Panc1 (cell line): Measurements from ENCODE around the gene PIAS3. TPM values are rescaled to one million over a fixed set of nuclear protein-coding genes. Genes with fewer than 3 reads are reported as not detected.

Source experiments
- ATAC-seq: fragments of 200-7000 bp; cut with Tn5 transposase; 2 replicates; pipeline ENCODE4 v1.9.1; 2020; ENCODE audit warnings: mild to moderate bottlenecking, moderate library complexity
- BruUV-seq: library from RNA; stranded (reverse); fragments of 400-500 nt; replicated peaks from 2 replicates; lab custom pipeline; 2021; lab: Mats Ljungman, UMichigan
- CTCF ChIA-PET: fragments of 300-600 bp; sonication (Branson Sonifier 250); formaldehyde crosslinking; loops from one replicate; lab custom pipeline; 2022; ENCODE audit warnings: antibody characterized with exemption; lab: Charles Lee
- POLR2A ChIA-PET: fragments of 300-600 bp; sonication (Branson Sonifier 250); formaldehyde crosslinking; loops from one replicate; lab custom pipeline; 2022; ENCODE audit warnings: antibody characterized with exemption; lab: Charles Lee
- DNase-seq: peaks from one replicate; pipeline ENCODE4 v3.0.0-alpha.2; 2010; ENCODE audit warnings: low read depth, low spot score
- H3K27ac ChIP-seq: 2 replicates; pipeline ENCODE4 v1.5.1; 2011; ENCODE audit warnings: mild to moderate bottlenecking, low read length, inconsistent platforms
- H3K27me3 ChIP-seq: fragments of 200-500 bp; sonication (Bioruptor generic); 2 replicates; pipeline ENCODE4 v1.6.0; 2014; ENCODE audit warnings: low read length, inconsistent platforms; ENCODE audit not compliant: control insufficient read depth, insufficient read depth
- H3K36me3 ChIP-seq: fragments of 200-500 bp; sonication (Bioruptor generic); 2 replicates; pipeline ENCODE4 v1.5.1; 2014; ENCODE audit warnings: inconsistent platforms, mild to moderate bottlenecking, low read length, moderate library complexity; ENCODE audit not compliant: control insufficient read depth, insufficient read depth
- H3K4me1 ChIP-seq: 2 replicates; pipeline ENCODE4 v1.5.1; 2011; ENCODE audit warnings: inconsistent platforms, mild to moderate bottlenecking, low read length, moderate library complexity; ENCODE audit not compliant: control insufficient read depth, insufficient read depth
- H3K4me3 ChIP-seq, 2 experiments: 2 replicates each; pipeline ENCODE4 v1.5.1; 2011 to 2012; ENCODE audit warnings: low read depth in 2 of 2, low read length in 2 of 2, mild to moderate bottlenecking in 2 of 2, inconsistent platforms in 1 of 2, moderate library complexity in 1 of 2
- H3K9me3 ChIP-seq: fragments of 200-500 bp; sonication (Bioruptor generic); 2 replicates; pipeline ENCODE4 v1.5.1; 2014; ENCODE audit warnings: low read depth, mild to moderate bottlenecking, inconsistent platforms, low read length, moderate library complexity; ENCODE audit not compliant: control insufficient read depth, insufficient read depth
- POLR2AphosphoS5 ChIP-seq: IDR thresholded peaks from 2 replicates; pipeline ENCODE4 v1.6.1; 2012; ENCODE audit warnings: mild to moderate bottlenecking, low read depth, low read length, moderate library complexity
- REST ChIP-seq, 2 experiments: IDR thresholded peaks; 2 replicates each; pipeline ENCODE4 v1.6.1; 2011 to 2012; ENCODE audit warnings: low read depth in 2 of 2, control low read depth in 1 of 2, low read length in 1 of 2, mild to moderate bottlenecking in 1 of 2, moderate library complexity in 1 of 2; ENCODE audit not compliant: insufficient read depth in 1 of 2
- SIN3A ChIP-seq: IDR thresholded peaks from 2 replicates; pipeline ENCODE4 v1.6.1; 2012; ENCODE audit warnings: low read depth, mild to moderate bottlenecking, low read length, moderate library complexity, borderline replicate concordance; ENCODE audit not compliant: insufficient read depth
- TCF7L2 ChIP-seq: IDR thresholded peaks from 2 replicates; pipeline ENCODE4 v1.6.1; 2011; ENCODE audit warnings: mild to moderate bottlenecking, low read depth, low read length, inconsistent platforms
- in situ Hi-C: cut with HindIII; loops from 2 replicates; pipeline ENCODE4 v1.10.0; 2016; ENCODE audit warnings: low sequenced_read_pairs, low pct_unique_long_range_greater_than_20kb
- intact Hi-C: fragments of 100-400 bp; cut with micrococcal nuclease; formaldehyde crosslinking; loops from one replicate; pipeline ENCODE4 v1.10.0; 2022; ENCODE audit not compliant: unreplicated experiment
- total RNA-seq: library from RNA; stranded (reverse); gene quantifications from one replicate; pipeline ENCODE4 v1.2.1, GENCODE V29; 2021; ENCODE audit not compliant: unreplicated experiment
- TF ChIP-seq, protein P1 (sequence below): fragments of 450-650 bp; IDR thresholded peaks from 2 replicates; pipeline ENCODE4 v1.5.1; 2017; ENCODE audit warnings: mild to moderate bottlenecking

The PIAS3 gene
- total RNA-seq, 1 experiment from 2014 or later = 68.1 TPM

DNA sequence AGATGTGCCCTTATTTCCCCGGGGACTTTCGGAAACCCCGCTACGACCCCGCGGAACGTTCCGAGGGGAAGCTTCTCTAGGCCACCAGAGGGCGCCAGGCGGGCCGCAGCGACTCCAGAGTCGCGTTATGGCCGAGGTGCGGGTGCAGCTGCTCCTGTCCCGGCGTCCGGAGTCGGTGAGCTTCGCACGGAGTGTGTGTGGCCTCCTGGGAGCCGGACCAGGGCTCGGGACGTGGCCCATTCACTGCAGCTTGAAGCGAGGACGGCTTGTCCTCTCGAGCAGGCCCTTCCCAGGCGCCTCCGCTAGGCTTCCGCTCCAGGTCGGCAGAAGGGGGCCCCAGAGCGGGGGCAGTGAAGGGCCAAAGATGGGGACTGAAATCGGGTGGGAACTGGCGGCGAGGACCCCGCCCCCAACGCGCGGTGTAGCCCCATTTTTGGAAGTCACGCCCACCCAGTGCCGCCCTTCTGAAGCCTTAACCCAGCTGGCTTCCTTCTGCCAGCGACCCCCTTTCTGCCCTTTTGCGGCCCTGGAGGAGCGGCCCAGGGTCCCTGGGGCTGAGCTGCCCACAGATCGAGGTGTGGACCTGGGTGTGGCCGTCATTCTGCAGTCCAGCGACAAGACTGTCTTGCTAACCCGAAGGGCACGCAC is 13.2 kb downstream of the PIAS3 start, which contains the start of gene NUDT17:
TSS of gene NUDT17 (plus strand) at position 117 of the 648 bp plus-strand sequence. CDS start at position 128, 11 bp downstream.
- H3K27me3 ChIP-seq = no peaks in the 10 kb centered on the region
- peak; percentile 89 for ATAC-seq
- no peaks in the 10 kb centered on the region for H3K9me3 ChIP-seq
- no TSS peak for BruUV-seq
- H3K4me1 ChIP-seq = 0 out of 2 replicates have a peak, but pooled peaks cover 4% of the 10 kb centered on the region
- no peak for DNase-seq
- H3K36me3 ChIP-seq = peaks cover 15% of the 10 kb centered on the region
- peak within 1 kb of the TSS; percentile 54 to 65 for H3K4me3 ChIP-seq
- intact Hi-C loops (loop anchor here (5.0 kb wide), 1 partner anchor 167 kb away; no protein-coding TSS in a partner anchor), in situ Hi-C loops (no loop called here)
- peak within 1 kb of the TSS; percentile 81 for H3K27ac ChIP-seq
- TF ChIP-seq REST (IDR thresholded peaks at IDR 0.05; ENCODE audit: insufficient read depth in 1 of 2, low read depth in 2 of 2, low read length in 1 of 2) (0 out of 4 replicates have a peak, but pooled peaks of 1 of the 2 experiments have one; percentile 49), TCF7L2 (no peak), SIN3A (0 out of 2 replicates have a peak, but pooled peaks have one; percentile 69), POLR2AphosphoS5 (peak; percentile 76)
- TF ChIP-seq, protein P1, sequence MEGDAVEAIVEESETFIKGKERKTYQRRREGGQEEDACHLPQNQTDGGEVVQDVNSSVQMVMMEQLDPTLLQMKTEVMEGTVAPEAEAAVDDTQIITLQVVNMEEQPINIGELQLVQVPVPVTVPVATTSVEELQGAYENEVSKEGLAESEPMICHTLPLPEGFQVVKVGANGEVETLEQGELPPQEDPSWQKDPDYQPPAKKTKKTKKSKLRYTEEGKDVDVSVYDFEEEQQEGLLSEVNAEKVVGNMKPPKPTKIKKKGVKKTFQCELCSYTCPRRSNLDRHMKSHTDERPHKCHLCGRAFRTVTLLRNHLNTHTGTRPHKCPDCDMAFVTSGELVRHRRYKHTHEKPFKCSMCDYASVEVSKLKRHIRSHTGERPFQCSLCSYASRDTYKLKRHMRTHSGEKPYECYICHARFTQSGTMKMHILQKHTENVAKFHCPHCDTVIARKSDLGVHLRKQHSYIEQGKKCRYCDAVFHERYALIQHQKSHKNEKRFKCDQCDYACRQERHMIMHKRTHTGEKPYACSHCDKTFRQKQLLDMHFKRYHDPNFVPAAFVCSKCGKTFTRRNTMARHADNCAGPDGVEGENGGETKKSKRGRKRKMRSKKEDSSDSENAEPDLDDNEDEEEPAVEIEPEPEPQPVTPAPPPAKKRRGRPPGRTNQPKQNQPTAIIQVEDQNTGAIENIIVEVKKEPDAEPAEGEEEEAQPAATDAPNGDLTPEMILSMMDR = peak; percentile 99
- POLR2A ChIA-PET = interaction anchor here (0.6 kb wide), 1 partner anchor 144 kb away, joined by 8 read pairs; no protein-coding TSS in a partner anchor
- CTCF ChIA-PET = interaction anchor here (0.6 to 2.0 kb wide), 10 partner anchors 13 to 168 kb away, joined by 3 to 25 read pairs (median 5); partner anchors contain the start of genes ITGA10 and PIAS3

DNA sequence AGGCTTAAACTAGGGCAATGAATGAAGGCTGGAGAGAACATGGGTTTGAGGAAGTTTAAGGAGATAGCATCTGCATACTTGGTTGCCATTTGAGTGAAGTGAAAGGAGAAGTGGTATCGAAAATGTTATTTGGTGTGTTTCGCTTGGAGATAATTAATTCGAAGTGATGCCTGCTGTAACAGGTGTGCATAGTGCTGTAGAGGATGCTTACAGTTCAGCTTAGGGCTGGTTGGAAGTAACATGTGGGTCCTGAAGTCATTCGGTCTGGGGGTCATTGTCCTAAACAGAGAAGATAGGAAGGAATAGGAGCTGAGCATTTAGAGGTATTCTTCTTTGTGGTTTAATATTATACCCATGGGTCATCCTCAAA is 13.8 kb downstream of the PIAS3 start:
- H3K27ac ChIP-seq = peak overlapping the region; percentile 81
- BruUV-seq = no TSS peak
- H3K4me1 ChIP-seq = 0 out of 2 replicates have a peak, but pooled peaks cover 4% of the 10 kb centered on the region
- POLR2A ChIA-PET = interaction anchor here (0.7 kb wide), 1 partner anchor 48 kb away, joined by 5 read pairs; no protein-coding TSS in a partner anchor
- TF ChIP-seq, protein P1 = no peak
- TF ChIP-seq SIN3A (no peak), TCF7L2 (no peak), REST (IDR thresholded peaks at IDR 0.05; ENCODE audit: insufficient read depth in 1 of 2, low read depth in 2 of 2, low read length in 1 of 2) (no peak), POLR2AphosphoS5 (no peak)
- peak; percentile 76 for ATAC-seq
- intact Hi-C loops (loop anchor here (5.0 kb wide), 1 partner anchor 167 kb away; no protein-coding TSS in a partner anchor), in situ Hi-C loops (no loop called here)
- DNase-seq = no peak
- peak overlapping the region; percentile 54 to 65 for H3K4me3 ChIP-seq
- H3K27me3 ChIP-seq = no peaks in the 10 kb centered on the region
- CTCF ChIA-PET = interaction anchor here (0.6 to 2.0 kb wide), 10 partner anchors 14 to 169 kb away, joined by 3 to 25 read pairs (median 6); partner anchors contain the start of genes ITGA10 and PIAS3
- H3K36me3 ChIP-seq = peaks cover 18% of the 10 kb centered on the region
- H3K9me3 ChIP-seq = no peaks in the 10 kb centered on the region
